Measurements from ENCODE around the gene SASS6.

Gene SASS6

DNA sequence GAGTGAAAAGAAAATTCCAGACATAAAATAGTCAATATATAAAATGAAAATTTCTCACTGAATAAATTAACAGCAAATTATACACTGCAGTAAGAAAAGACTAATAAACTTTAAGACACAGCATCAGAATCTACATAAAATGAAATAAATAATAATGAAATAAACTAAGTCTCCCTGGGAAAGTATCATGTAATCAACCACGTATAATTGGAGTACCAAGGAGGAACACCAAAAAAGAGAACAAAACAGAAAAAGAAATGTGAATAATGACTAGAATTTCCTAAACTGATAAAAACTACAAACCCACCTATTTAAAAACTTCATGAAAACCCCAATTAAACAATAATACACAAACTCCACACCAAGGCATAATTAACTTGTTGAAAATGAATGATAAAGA lies 43.6 kb downstream of the SASS6 start:
- no peak overlapping the region for H3K4me3 ChIP-seq (ENCODE audit: control insufficient read depth, low read depth, low read length)
- TF ChIP-seq, protein P1, sequence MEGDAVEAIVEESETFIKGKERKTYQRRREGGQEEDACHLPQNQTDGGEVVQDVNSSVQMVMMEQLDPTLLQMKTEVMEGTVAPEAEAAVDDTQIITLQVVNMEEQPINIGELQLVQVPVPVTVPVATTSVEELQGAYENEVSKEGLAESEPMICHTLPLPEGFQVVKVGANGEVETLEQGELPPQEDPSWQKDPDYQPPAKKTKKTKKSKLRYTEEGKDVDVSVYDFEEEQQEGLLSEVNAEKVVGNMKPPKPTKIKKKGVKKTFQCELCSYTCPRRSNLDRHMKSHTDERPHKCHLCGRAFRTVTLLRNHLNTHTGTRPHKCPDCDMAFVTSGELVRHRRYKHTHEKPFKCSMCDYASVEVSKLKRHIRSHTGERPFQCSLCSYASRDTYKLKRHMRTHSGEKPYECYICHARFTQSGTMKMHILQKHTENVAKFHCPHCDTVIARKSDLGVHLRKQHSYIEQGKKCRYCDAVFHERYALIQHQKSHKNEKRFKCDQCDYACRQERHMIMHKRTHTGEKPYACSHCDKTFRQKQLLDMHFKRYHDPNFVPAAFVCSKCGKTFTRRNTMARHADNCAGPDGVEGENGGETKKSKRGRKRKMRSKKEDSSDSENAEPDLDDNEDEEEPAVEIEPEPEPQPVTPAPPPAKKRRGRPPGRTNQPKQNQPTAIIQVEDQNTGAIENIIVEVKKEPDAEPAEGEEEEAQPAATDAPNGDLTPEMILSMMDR (conservative IDR thresholded peaks at IDR 0.05; ENCODE audit: control insufficient read depth, insufficient read depth, low read depth, low read length) = no peak
- no peak for DNase-seq (ENCODE audit: low read depth)

DNA sequence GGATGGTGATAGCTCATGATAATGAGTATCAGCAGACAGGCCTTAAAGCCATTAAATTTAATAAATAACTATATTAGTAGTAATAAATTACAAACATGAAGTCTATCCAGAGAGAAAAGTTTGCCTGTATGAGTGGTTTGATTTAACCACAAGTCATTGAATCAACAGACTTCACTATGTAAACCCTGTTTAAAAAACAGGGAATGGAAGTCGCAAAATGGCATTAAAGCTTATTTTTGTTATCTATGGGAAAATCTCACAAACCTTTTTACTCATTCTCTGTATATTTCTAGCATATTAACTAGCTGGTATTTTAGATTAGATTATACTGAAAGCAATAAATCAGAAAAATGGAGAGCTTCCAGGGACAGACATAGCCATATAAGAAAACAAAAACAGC lies 45.3 kb downstream of the SASS6 start:
- TF ChIP-seq, protein P1 (conservative IDR thresholded peaks at IDR 0.05; ENCODE audit: control insufficient read depth, insufficient read depth, low read depth, low read length) = no peak
- no peak for DNase-seq (ENCODE audit: low read depth)
- H3K4me3 ChIP-seq (ENCODE audit: control insufficient read depth, low read depth, low read length) = no peak overlapping the region

DNA sequence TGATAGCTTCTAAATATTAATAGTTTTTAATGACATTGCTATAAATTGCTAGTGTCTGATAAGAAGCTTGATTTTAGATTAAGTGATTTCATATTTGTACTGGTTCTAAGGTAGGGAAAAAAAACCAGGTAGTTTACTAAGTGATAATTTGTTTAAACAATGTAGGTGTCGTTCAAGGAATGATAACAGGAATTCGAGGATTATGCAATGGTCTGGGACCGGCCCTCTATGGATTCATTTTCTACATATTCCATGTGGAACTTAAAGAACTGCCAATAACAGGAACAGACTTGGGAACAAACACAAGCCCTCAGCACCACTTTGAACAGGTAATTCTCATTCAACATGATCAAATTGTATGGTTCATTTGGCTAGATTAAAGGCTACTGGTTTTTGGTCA lies 52.4 kb downstream of the SASS6 start:
- no peak for DNase-seq (ENCODE audit: low read depth)
- no peak overlapping the region for H3K4me3 ChIP-seq (ENCODE audit: control insufficient read depth, low read depth, low read length)
- TF ChIP-seq, protein P1 (conservative IDR thresholded peaks at IDR 0.05; ENCODE audit: control insufficient read depth, insufficient read depth, low read depth, low read length) = no peak

DNA sequence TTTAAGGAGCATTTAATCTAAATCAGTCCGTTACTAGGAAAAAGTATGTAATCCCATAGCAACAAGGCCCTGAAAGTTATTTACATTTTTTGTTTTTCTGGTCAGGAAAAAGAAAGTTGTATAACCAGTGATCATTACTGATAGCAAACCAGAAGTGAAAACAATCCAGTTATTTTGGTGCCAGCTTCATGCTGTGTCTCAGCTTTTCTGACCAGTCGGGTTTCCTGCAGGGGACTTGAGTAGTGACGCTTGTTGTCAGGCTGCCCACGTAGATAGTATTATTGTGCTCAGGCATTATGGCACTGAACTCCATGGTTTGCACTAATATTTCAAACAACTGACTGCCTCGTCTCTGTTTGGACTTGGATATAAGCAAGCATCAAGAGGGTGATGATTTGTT lies 55.2 kb downstream of the SASS6 start:
- no peak for DNase-seq (ENCODE audit: low read depth)
- TF ChIP-seq, protein P1 (conservative IDR thresholded peaks at IDR 0.05; ENCODE audit: control insufficient read depth, insufficient read depth, low read depth, low read length) = no peak
- H3K4me3 ChIP-seq (ENCODE audit: control insufficient read depth, low read depth, low read length) = no peak overlapping the region

DNA sequence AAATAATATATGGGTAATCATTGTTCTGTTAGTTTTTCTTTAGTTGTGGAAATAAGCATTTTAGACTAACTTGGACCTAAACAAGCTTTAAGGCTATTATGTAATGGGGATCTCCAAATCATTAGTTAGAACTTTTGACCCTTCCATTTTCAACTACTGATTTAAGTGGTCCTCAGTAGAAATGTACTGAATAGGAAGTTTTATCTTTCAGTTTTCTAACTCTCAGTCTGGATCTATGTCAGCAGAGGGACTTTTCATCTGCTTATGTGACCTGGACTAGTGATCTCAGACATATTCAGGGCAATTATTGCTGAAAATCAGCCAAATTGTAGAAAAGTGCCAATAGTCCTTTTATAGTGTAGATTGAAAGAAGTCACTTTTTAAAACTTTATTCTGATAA lies 56.0 kb downstream of the SASS6 start:
- TF ChIP-seq, protein P1 (conservative IDR thresholded peaks at IDR 0.05; ENCODE audit: control insufficient read depth, insufficient read depth, low read depth, low read length) = no peak
- H3K4me3 ChIP-seq (ENCODE audit: control insufficient read depth, low read depth, low read length) = no peak overlapping the region
- no peak for DNase-seq (ENCODE audit: low read depth)

DNA sequence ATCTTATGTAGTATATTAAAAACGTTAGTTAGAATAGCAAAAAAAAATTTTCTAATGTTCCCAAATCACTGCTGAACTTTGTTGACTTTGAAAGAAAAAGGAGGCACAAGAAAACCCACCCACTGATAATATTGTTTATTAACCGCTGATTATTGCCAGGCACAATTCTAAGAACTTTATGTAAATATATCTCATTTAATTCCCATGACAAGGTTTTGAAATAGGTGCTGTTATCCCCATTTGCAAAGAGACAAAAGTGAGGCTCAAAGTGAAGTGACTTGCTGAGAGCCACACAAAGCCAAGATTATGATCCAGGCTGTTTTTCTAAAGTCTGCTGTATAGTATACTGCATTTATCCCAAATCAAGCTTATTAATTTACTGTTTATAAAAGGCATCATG lies 56.4 kb downstream of the SASS6 start:
- H3K4me3 ChIP-seq (ENCODE audit: control insufficient read depth, low read depth, low read length) = no peak overlapping the region
- no peak for DNase-seq (ENCODE audit: low read depth)
- TF ChIP-seq, protein P1 (conservative IDR thresholded peaks at IDR 0.05; ENCODE audit: control insufficient read depth, insufficient read depth, low read depth, low read length) = no peak

DNA sequence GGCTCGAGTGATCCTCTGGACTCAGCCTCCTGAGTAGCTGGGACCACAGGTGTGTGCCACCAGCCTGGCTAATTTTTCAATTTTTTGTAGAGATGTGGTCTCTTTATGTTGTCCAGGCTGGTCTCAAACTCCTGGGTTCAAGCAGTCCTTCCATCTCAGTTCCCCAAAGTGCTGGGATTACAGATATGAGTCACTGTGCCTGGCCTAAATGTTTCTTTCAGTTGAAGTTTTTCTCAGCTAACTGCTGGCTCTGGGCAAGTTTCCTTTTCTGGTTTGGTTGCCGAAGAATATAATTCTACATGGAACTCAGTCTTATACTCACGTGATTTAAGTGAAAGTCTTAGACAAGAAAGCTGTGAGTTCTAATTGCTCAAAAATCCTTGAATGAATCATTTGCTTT lies 57.0 kb downstream of the SASS6 start:
- no peak overlapping the region for H3K4me3 ChIP-seq (ENCODE audit: control insufficient read depth, low read depth, low read length)
- TF ChIP-seq, protein P1 (conservative IDR thresholded peaks at IDR 0.05; ENCODE audit: control insufficient read depth, insufficient read depth, low read depth, low read length) = no peak
- peak; percentile 19 for DNase-seq (ENCODE audit: low read depth)

Data from fibroblast of mammary gland (primary cell).